ENCODE data around the gene F11R. TPM values are rescaled to one million over a fixed set of nuclear protein-coding genes. Genes with fewer than 3 reads are reported as not detected.
"Not testable (repeated sequence)": the region's sequence is repeated elsewhere in the genome, so short reads cannot be mapped to it uniquely, and the experiment has no call there.

F11R gene
- total RNA-seq, 6 experiments from 2014 or later, result 48.3 to 119 (median 65.3) TPM

DNA sequence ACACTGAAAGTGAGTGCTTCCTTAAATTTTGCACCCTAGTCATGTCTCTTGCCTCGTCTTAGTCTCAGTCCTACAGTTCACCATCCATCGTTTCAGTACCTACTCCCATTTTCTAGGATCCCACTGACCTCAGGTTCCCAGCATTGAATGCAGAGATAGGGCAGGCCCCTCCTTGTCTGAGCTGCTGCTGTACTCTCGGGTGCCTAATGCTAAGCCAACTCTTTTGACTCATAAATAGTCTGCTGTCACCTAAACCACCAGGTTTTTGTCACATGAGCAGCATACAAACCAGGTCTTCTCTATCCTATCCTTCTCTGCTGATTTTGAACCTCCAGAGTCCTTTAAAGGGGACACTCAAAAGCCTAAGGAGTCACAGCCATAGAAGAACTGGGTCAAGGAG lies 45.7 kb upstream of the F11R start:
- 47% methylated on average over 3 of the region's 3 CpGs for WGBS (ENCODE audit: insufficient coverage, low coverage, low lambda C conversion rate, missing lambda C conversion rate)
- no peaks in the 10 kb centered on the region for H3K4me1 ChIP-seq
- ATAC-seq (no peak), DNase-seq (no peak)
- no peak for TF ChIP-seq POLR2A (IDR thresholded peaks at IDR 0.05)
- TF ChIP-seq, protein P1, sequence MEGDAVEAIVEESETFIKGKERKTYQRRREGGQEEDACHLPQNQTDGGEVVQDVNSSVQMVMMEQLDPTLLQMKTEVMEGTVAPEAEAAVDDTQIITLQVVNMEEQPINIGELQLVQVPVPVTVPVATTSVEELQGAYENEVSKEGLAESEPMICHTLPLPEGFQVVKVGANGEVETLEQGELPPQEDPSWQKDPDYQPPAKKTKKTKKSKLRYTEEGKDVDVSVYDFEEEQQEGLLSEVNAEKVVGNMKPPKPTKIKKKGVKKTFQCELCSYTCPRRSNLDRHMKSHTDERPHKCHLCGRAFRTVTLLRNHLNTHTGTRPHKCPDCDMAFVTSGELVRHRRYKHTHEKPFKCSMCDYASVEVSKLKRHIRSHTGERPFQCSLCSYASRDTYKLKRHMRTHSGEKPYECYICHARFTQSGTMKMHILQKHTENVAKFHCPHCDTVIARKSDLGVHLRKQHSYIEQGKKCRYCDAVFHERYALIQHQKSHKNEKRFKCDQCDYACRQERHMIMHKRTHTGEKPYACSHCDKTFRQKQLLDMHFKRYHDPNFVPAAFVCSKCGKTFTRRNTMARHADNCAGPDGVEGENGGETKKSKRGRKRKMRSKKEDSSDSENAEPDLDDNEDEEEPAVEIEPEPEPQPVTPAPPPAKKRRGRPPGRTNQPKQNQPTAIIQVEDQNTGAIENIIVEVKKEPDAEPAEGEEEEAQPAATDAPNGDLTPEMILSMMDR (IDR thresholded peaks at IDR 0.05), result no peak
- no peaks in the 10 kb centered on the region for H3K27me3 ChIP-seq
- intact Hi-C loops (cut with DNase I), result no loop called here
- no peak overlapping the region for H3K4me3 ChIP-seq
- H3K27ac ChIP-seq, result no peak overlapping the region
- H3K36me3 ChIP-seq, result no peaks in the 10 kb centered on the region
- no peaks in the 10 kb centered on the region for H3K9me3 ChIP-seq

DNA sequence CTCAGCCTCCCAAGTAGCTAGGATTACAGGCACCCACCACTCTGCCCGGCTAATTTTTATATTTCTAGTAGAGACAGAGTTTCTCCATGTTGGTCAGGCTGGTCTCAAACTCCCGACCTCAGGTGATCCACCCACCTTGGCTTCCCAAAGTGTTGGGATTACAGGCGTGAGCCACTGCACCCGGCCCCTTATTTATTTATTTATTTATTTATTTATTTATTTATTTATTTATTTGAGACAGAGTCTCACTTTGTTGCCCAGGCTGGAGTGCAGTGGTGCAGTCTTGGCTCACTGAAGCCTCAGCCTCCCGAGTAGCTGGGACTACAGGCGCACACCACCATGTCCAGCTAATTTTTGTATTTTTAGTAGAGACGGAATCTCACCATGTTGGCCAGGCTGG lies 44.7 kb upstream of the F11R start:
- ATAC-seq; H3K36me3 ChIP-seq; H3K4me3 ChIP-seq; H3K27ac ChIP-seq; DNase-seq; intact Hi-C loops (cut with DNase I); H3K4me1 ChIP-seq; H3K9me3 ChIP-seq; H3K27me3 ChIP-seq: not testable (repeated sequence)
- WGBS (ENCODE audit: insufficient coverage, low coverage, low lambda C conversion rate, missing lambda C conversion rate), result 68% methylated on average over 6 of the region's 7 CpGs

DNA sequence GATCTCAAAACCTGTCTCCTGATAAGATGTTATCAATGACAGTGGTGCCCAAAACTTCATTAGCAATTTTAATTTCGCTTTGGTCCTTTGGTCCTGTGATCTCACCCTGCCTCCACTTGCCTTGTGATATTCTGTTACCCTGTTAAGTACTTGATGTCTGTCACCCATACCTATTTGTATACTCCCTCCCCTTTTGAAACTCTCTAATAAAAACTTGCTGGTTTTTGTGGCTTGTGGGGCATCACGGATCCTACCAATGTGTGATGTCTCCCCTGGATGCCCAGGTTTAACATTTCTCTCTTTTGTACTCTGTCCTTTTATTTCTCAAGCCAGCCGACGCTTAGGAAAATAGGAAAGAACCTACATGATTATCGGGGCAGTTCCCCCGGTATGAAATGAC lies 43.0 kb upstream of the F11R start:
- H3K9me3 ChIP-seq, ATAC-seq: not testable (repeated sequence)

DNA sequence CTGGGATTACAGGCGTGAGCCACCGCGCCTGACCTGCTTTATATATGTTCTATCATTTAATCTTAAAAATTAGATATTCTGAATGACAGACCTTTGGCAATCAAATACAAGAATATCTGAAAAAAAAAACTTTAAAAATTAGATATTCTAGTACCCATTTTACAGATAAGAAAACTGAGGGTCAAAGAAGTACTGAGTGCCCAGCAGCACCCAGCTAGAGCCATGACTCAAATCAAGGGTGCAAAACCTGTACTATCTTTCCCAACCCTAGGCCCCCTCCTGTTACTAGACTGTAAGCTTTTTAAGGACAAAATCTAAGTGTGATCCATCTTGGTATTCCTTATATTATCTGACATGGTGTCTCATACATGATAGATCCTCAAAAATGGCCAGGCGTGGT lies 40.5 kb upstream of the F11R start:
- H3K4me1 ChIP-seq, result no peaks in the 10 kb centered on the region
- no peak for DNase-seq
- no peak overlapping the region for H3K4me3 ChIP-seq
- no peaks in the 10 kb centered on the region for H3K36me3 ChIP-seq
- TF ChIP-seq, protein P1 (IDR thresholded peaks at IDR 0.05), result no peak
- no peak for TF ChIP-seq POLR2A (IDR thresholded peaks at IDR 0.05)
- no peak overlapping the region for H3K27ac ChIP-seq
- 88% methylated on average over 4 of the region's 4 CpGs for WGBS (ENCODE audit: insufficient coverage, low coverage, low lambda C conversion rate, missing lambda C conversion rate)
- intact Hi-C loops (cut with DNase I), result no loop called here
- ATAC-seq, result no peak
- no peaks in the 10 kb centered on the region for H3K27me3 ChIP-seq
- no peaks in the 10 kb centered on the region for H3K9me3 ChIP-seq

More for the DNA sequence above, 43.0 kb upstream of the F11R start:
- H3K4me1 ChIP-seq; DNase-seq; H3K36me3 ChIP-seq; H3K27me3 ChIP-seq; H3K4me3 ChIP-seq; H3K27ac ChIP-seq; intact Hi-C loops (cut with DNase I): not testable (repeated sequence)
- 47% methylated on average over 6 of the region's 6 CpGs for WGBS (ENCODE audit: insufficient coverage, low coverage, low lambda C conversion rate, missing lambda C conversion rate)

DNA sequence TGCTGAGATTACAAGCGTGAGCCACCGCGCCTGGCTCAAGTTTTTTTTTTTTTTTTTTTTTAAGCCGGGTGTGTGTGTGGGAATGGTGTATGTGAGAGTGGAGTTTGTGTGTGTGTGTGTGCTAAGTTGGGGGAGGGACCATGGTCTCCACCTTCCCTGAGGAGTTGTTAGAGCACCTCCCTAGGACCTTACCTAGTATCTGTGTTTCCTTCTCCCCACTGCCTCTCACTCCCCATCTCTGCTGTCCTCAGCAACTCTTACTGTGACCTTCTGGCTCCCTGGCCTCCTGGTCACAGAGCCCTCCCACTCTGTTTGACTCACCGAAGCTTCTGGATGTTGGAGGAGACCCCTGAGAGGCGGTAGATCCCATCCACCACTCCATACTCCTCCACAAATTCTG lies 38.3 kb upstream of the F11R start:
- DNase-seq, result no peak
- 77% methylated on average over 6 of the region's 6 CpGs for WGBS (ENCODE audit: insufficient coverage, low coverage, low lambda C conversion rate, missing lambda C conversion rate)

More for the DNA sequence above, 38.3 kb upstream of the F11R start:
- Histone ChIP-seq H3K4me3 (no peak overlapping the region), H3K4me1 (no peaks in the 10 kb centered on the region), H3K27ac (no peak overlapping the region), H3K9me3 (no peaks in the 10 kb centered on the region), H3K36me3 (no peaks in the 10 kb centered on the region), H3K27me3 (no peaks in the 10 kb centered on the region)
- no peak for TF ChIP-seq POLR2A (IDR thresholded peaks at IDR 0.05)
- TF ChIP-seq, protein P1 (IDR thresholded peaks at IDR 0.05), result no peak
- intact Hi-C loops (cut with DNase I), result no loop called here
- no peak for ATAC-seq

All from right lobe of liver (tissue), 6 donors.